GM20431 (cell line): ENCODE data around the gene OCIAD2.
"Not testable (repeated sequence)": the region's sequence is repeated elsewhere in the genome, so short reads cannot be mapped to it uniquely, and the experiment has no call there.

Experiments
- in situ Hi-C: fragments of 300-500 bp; cut with MseI, MboI; formaldehyde crosslinking; loops from one replicate; pipeline ENCODE4 v1.15.0; 2020; ENCODE audit warnings: low sequenced_read_pairs; ENCODE audit not compliant: unreplicated experiment

OCIAD2 gene

GRCh38 chr4:48906206-48907173, at the start of gene OCIAD2:
OCIAD2 (minus strand) TSS chr4:48906774; CDS start chr4:48904549, 2,225 bp downstream.
- in situ Hi-C loops = no loop called here

- in situ Hi-C loops = no loop called here
These were observed 47.7 kb upstream of the OCIAD2 start for GRCh38 chr4:48954314-48954713.

DNA sequence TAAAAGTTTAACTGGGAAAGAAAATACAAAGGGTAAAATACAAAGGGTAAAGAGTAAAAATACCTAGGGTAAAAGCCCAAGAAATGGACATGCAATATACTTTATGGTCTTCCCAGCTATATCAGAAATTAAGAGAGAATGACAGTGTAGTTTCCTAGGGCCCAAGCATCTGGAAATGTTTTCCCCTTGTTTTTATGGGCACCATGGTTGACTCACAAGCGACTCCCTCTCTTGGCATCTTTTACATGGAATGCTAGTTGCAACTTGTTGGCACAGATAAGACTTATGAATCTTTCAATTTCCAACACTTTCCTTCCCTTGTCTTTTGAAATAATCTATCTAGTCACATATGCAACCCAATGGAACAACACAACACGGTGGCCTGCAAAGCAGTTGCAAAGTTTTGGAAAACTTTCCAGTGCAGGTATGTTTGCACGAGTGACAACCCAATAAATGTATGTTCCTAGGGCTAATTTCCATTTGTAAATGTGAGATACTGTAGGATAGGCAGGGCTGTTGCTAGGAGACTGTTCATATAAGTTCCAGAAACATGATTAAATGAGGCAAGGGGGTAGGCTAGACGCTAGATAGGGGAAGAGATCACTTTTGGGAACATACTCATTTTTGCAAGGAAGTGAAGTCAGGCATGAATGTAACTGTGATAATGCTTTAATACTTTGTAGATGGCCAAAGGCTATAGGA, 43.1 kb upstream of the OCIAD2 start:
- in situ Hi-C loops = no loop called here

DNA sequence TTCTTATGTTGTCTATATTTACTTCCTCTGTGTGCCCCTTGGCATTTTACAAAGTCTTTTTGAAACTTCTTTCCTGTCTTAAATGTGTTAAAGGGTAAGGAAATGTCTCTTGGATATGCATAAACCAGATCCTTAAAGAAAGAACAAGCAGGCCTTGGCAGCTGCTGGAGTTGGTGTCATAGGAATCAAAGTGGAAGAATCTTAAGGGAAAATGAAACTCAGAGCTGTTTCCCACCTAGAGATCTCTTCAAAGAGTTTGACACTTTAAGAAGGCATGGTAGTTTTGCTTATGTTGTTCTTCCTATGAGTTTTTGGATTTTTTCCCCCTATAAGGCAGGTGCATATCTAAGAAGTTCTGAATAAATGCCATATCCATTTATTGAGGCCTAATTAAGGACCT, 42.5 kb upstream of the OCIAD2 start:
- in situ Hi-C loops = no loop called here

DNA sequence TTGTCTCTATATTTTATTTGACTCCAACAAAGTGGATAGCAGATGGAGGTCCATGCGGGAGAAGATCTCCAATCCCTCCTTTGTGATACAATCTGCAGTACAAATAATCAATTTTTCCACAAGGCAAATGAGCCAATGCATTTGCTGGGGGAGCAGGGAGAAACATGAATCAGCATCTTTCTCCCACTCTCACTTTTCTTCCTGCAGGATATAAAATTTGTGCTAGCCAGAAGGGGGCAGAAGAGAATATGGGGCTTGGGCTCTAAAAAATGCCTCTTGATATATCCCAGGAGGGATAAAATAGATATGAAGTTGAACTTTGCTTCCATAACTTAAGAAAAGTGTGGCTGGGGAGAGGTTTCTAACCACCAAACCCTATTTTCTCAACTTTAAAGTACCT, 41.2 kb upstream of the OCIAD2 start:
- in situ Hi-C loops = no loop called here

- in situ Hi-C loops = no loop called here
These were observed 39.4 kb upstream of the OCIAD2 start for GRCh38 chr4:48945981-48946380.

- in situ Hi-C loops = no loop called here
These were observed 38.2 kb upstream of the OCIAD2 start for GRCh38 chr4:48944756-48945241.

GRCh38 chr4:48944252-48944651, 37.7 kb upstream of the OCIAD2 start:
- in situ Hi-C loops = no loop called here

- in situ Hi-C loops = no loop called here
These were observed 36.8 kb upstream of the OCIAD2 start for GRCh38 chr4:48943387-48943786.

GRCh38 chr4:48939785-48940184, 33.2 kb upstream of the OCIAD2 start:
- in situ Hi-C loops = no loop called here

DNA sequence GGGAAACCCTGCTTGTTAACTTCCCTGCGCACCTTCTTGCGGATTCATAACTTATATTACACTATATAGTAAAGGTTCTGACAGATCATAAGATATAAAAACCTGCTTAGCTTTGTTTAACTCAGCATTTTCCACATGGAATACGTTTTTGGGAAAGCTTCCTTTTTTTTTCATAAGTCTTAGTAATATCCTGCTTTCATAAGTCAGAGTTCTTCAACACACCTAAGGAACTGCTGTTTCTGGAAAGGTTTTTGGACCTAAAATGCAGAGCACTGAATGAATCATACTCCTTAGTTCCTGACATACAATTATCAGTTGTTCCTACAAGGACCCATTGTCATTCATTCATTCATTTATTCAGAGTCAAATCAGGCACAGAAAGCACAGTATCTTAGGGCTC, 32.3 kb upstream of the OCIAD2 start:
- in situ Hi-C loops = no loop called here

DNA sequence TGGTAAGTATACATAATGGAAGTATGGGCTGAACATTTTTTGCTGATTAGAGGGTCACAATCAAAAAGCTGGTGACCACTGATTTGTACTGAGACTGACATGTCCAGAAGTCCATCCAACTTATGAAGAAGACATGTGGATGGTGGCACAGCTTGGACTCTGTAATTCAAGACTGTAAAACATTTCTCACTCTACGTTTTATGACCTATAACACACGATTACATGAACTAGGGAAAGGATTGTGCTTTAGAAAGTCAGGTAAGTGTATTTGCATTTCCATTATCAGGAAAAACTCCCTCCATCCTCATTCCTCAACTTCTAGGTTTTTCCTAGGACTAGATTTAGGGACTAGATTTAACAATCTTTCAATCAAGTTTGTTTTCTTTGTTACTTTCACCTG, 30.5 kb upstream of the OCIAD2 start:
- in situ Hi-C loops = no loop called here

DNA sequence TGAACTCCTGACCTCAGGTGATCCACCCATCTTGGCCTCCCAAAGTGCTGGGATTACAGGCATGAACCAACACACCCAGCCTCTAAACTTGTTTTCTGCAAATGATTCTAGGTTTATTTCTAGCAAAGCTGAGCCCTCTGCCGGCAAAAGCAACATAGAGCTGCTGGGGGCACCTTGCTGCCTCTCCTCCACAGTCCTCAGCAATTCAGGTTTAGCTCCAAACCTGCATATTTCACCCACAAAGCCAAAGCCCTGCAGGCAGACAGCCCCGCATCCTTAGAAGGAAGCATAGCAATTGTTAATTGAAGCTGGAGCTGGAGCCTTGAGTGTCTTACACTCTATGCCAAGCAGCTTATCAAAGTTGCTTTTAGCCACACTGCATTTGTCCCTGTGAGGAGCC, 24.9 kb upstream of the OCIAD2 start:
- in situ Hi-C loops = no loop called here

DNA sequence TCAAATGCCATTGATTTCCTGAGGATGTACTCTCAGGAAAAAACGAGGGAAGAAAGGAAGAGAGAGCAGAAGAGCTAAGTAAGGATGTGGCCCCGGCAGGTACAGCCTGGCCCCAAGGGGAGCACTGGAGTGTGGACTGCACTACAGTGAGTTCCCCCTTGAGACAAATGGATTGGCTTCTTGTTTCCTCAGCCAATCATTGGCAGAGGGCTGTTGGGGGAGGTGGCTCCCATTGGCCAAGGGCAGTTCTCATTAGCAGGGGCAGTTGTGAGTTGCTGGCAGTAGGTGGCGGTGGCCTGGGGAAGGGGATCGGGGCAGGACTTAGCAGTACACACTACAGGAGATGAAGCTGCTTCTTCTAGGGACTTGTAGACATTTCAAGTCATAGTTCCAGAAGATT, 24.1 kb upstream of the OCIAD2 start:
- in situ Hi-C loops = no loop called here

DNA sequence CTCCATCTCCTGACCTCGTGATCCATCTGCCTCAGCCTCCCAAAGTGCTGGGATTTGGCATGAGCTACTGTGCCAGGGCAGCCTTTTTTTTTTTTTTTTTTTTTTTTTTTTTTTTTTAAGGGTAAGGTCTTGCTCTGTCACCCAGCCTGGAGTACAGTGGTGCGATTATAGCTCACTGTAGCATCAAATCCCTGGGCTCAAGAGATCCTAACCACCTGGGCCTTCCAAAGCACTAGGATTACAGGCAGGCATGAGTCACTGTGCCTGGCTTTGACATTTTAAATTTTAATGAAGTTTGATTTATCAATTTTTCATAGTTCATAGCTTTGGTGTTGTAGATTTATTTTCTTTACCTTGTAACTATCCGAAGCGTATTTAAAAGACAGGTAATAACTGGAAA, 17.8 kb upstream of the OCIAD2 start:
- in situ Hi-C loops = no loop called here

GRCh38 chr4:48923065-48923464, 16.5 kb upstream of the OCIAD2 start:
- in situ Hi-C loops = not testable (repeated sequence)

DNA sequence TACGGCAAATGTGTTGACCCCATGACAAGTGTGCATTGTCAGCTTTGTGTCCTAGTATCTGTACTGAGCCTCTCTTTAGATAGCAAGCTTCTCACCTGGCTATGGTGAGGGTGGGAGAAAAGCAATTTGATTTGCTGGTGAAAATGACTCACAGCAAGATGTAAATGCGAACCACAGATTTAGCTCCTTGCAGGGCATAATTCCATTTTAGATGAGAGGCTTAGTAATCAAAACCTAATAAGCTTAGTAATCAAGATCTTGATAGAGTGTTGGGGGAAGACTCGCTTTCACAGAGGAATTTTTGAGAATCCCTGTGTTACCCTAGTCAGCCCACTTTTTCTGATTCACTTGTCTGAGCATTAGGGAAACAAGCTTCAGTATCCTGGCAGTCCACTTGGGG, 7.7 kb upstream of the OCIAD2 start:
- in situ Hi-C loops = no loop called here

DNA sequence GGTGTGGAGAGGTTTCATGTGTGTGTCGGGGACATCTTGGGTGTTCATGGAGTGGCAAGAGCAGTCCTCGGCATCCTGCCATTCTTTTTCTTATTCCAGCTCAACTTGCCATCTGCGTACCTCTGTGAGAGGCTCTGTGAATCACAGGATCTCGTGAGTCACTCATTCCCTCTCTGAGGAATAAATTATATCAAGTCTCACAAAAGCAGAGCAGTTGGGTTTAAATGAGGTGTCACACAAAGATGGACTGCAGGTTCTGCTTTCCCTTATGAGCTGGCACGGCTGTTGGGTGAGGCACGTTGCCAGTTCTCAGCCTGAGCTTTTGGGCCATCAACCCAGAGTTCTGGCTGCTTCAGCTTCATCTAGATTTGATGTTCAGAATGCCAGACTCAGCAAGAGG, 6.8 kb upstream of the OCIAD2 start:
- in situ Hi-C loops = no loop called here

DNA sequence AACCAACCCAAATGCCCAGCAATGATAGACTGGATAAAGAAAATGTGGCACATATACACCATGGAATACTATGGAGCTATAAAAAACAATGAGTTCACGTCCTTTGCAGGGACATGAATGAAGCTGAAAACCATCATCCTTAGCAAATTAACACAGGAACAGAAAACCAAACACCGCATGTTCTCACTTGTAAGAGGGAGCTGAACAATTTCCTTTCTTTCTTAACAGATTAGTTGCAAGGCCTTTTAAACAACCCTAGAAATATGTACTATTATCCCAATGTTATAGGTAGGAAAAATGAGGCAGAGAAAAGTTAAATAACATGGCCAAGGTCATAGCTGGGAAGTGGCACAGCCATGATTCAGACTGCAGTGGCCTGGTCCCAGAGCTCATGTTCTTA, 5.8 kb upstream of the OCIAD2 start:
- in situ Hi-C loops = no loop called here

DNA sequence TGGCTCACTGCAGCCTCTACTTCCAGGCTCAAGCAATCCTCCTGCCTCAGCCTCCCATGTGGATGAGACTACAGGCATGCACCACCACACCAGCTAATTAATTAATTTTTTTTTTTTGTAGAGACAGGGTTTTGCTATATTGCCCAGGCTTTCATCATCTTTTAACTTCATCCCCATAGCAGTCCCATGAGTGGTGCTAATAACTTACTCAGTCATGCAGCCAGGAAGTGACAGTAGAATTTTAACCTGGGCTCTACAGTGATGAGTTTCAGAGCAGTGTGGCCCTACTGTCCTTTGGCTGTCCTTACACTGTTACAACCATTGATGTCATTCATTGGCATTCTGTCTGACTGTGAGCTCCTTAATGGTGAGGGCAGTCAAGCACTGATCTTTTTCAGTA, 3.9 kb upstream of the OCIAD2 start:
- in situ Hi-C loops = no loop called here

- in situ Hi-C loops = no loop called here
These were observed 3.1 kb upstream of the OCIAD2 start for GRCh38 chr4:48909697-48910096.
